Astrocyte of the cerebellum (primary cell): ENCODE data around the gene CLEC18B.
A peak's percentile ranks its signal among the peaks of the same experiment; 100 is the strongest.

Source experiments
- DNase-seq: peaks from one replicate; pipeline ENCODE4 v3.0.0-alpha.2; 2011; ENCODE audit warnings: low read depth
- H3K4me3 ChIP-seq: 2 replicates; pipeline ENCODE4 v1.5.1; 2011; ENCODE audit warnings: mild to moderate bottlenecking, low read depth, low read length, moderate library complexity
- in situ Hi-C: cut with HindIII; loops from 2 replicates; pipeline ENCODE4 v1.10.0; 2017; ENCODE audit warnings: low sequenced_read_pairs
- TF ChIP-seq, protein P1 (sequence below): IDR thresholded peaks from 2 replicates; pipeline ENCODE4 v1.5.1; 2012; ENCODE audit warnings: low read length, low read depth, moderate library complexity, mild to moderate bottlenecking; ENCODE audit errors: missing control alignments

Gene CLEC18B

DNA sequence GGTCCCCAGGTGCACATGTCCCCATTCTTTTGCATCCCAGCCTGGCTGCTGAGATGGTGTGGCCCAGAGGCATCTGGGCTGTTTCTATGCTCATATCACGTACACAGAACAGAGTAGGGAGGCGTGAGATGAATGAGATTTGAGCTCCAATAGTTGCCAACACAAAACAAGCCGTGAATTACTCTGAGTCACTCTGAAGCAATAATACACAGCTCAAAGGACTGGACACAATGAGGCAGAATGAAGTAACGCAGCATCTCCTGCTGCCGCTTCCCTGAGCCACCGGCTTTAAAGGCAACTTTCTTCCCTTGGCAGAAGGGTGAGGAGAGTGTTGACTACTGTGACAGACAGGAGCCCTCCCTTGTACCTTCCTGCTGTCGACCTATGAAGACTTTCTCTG lies 33.9 kb upstream of the CLEC18B start:
- TF ChIP-seq, protein P1, sequence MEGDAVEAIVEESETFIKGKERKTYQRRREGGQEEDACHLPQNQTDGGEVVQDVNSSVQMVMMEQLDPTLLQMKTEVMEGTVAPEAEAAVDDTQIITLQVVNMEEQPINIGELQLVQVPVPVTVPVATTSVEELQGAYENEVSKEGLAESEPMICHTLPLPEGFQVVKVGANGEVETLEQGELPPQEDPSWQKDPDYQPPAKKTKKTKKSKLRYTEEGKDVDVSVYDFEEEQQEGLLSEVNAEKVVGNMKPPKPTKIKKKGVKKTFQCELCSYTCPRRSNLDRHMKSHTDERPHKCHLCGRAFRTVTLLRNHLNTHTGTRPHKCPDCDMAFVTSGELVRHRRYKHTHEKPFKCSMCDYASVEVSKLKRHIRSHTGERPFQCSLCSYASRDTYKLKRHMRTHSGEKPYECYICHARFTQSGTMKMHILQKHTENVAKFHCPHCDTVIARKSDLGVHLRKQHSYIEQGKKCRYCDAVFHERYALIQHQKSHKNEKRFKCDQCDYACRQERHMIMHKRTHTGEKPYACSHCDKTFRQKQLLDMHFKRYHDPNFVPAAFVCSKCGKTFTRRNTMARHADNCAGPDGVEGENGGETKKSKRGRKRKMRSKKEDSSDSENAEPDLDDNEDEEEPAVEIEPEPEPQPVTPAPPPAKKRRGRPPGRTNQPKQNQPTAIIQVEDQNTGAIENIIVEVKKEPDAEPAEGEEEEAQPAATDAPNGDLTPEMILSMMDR, result no peak
- no peak overlapping the region for H3K4me3 ChIP-seq
- DNase-seq, result peak; percentile 58
- in situ Hi-C loops, result no loop called here

DNA sequence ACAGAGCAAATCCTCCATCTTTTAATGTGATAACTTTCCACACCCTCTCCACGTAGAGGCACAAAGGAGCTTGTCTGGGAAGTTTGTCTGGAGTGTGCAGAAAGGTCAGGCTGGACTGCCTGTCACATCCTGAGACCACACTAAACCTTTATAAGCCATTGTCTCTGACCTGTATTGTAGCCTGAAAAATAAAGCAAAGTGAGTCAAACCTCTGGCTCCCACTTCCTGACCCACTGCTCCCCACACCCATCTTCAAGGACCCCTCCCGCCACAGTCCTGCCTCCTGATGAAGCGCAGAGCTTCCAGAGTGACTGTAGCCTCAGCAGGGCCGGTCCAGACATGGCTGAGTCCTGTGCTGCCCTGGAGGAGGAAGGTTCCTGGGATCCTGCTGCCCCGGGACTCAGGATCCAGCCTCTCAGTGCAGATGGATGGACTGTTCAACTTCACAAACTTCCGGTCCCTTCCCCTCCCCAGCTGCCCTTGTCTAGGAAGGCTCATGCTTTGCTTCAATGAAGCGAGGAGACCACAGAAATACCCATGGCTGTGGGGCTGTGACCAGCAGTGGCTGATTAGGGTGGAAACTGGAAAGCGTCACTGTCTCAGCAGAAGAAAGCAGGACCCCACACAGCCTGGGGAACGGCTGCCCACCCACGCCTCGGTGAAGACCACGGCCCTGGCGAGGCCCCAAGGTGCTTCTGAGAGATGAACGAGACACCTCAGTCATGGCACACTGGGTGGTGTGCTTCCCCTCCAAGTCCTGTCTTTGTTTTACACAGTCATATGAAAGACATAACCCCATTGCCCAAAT lies 30.9 kb upstream of the CLEC18B start:
- no peak for DNase-seq
- TF ChIP-seq, protein P1, result no peak
- in situ Hi-C loops, result no loop called here
- H3K4me3 ChIP-seq, result no peak overlapping the region

DNA sequence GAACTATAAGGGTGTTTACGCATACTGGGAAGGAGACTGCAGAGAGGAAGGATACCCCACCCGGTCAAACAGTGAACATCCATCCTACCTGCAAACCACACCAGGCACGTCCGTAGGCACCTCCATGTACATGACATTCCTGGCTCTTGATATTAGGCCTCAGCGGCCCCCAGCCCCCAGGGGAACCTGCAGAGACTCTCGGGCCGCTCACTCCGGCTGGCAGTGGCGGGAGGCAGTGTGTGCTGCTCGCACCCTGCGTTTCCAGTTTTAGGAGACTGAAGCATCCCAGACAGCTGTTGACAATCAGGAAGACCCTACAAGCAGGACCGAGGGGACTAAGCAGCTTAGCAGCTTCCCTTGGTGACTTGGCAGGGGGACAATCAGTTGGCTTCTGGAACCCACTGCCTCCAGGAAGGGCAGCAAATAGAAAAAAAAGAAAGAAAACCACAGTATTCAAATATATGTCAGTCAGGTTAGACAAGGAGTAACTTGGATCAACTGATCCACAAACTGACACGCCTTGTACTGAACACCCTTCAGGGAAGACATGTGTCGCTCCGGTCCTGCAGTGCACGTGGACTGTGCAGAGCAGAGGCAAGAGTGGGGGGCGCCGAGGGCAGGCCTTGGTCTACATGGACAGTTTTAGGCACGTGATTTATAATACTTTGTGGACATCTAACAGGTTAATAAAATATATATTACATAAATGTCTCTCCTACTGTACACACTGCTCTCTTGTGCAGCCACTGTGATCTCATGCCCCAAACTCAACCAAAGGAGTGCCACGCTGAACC lies 29.9 kb upstream of the CLEC18B start:
- H3K4me3 ChIP-seq, result no peak overlapping the region
- TF ChIP-seq, protein P1, result no peak
- in situ Hi-C loops, result no loop called here
- DNase-seq, result no peak

DNA sequence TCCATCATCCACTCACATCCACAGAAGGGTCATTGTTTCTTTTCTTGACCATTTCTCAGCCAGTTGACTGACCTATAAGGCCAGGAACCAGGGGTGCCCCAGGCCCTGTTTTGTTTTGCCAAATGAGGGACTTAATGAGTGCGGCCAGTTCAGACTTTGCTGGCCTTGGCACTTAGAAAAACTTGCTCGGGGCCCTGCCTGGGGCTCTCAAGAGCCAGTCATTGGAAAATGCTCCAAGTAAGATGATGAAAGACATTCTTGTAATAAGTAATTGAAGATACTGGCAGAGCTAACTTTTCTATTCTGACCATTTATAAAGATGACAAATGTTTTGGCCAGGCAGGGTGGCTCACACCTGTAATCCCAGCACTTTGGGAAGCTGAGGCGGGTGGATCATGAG lies 29.0 kb upstream of the CLEC18B start:
- no peak for DNase-seq
- TF ChIP-seq, protein P1, result no peak
- no peak overlapping the region for H3K4me3 ChIP-seq
- in situ Hi-C loops, result no loop called here

DNA sequence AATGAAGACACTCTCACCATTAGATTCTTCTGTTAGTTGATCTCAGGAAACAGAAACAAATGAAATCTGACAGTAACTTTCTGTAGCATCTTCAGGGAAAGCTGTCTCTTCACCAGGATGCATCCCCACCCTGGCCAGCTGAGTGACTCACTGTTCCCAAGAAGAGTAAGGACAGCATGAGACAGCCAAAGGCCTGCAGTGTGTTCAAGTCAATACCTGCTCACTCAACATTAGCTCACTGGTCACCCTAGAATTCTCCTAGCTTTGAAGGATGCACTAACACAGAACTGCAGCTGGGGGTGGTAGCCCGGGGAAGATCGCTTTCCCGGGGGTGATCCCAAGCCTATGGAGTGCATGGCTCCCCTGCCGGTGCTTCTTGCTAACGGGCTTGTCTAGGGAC lies 28.2 kb upstream of the CLEC18B start:
- TF ChIP-seq, protein P1, result no peak
- DNase-seq, result no peak
- no peak overlapping the region for H3K4me3 ChIP-seq
- in situ Hi-C loops, result no loop called here

DNA sequence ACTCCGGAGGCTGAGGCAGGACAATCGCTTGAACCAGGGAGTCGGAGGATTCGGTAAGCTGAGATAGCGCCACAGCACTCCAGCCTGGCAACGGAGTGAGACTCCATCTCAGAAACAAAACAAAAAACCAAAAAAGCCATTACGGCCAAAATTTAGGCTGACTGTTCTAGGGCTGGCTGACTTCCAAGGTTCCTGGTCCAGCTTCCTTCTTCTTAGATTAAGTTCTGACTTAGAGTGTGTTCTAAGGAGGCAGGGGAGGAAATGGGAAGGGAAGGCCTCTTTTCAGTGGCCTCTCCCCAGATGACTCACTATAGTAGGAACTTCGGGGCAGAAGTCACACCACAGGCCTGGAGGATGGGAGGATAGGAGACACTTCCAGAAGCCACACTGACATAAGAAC lies 27.7 kb upstream of the CLEC18B start:
- no peak overlapping the region for H3K4me3 ChIP-seq
- TF ChIP-seq, protein P1, result no peak
- DNase-seq, result peak; percentile 62
- in situ Hi-C loops, result no loop called here
